H1 (cell line): Measurements from ENCODE around the gene SHPK. TPM values are rescaled to one million over a fixed set of nuclear protein-coding genes. Genes with fewer than 3 reads are reported as not detected.

Source experiments
- CTCF ChIA-PET: fragments of 300-600 bp; sonication (Branson Sonifier 250); formaldehyde crosslinking; loops from one replicate; lab custom pipeline; 2021; ENCODE audit not compliant: partially characterized antibody; lab: Charles Lee
- POLR2A ChIA-PET: fragments of 300-600 bp; sonication (Branson Sonifier 250); formaldehyde crosslinking; loops from one replicate; lab custom pipeline; 2021; ENCODE audit warnings: inconsistent platforms; ENCODE audit not compliant: partially characterized antibody; lab: Charles Lee
- DNase-seq, 2 experiments: peaks; one replicate each; pipeline versions ENCODE4 v3.0.0 to v3.0.0-alpha.2; 2010 to 2022; ENCODE audit warnings: low spot score in 2 of 2, low read depth in 1 of 2, mixed read lengths in 1 of 2
- FAIRE-seq: peaks from 2 replicates; lab custom pipeline; 2011; peaks lifted over from hg19 to GRCh38; lab: Jason Lieb, UNC
- H2AFZ ChIP-seq: 2 replicates; pipeline ENCODE4 v1.8.1; 2012; ENCODE audit warnings: low read length, inconsistent platforms
- H2AK5ac ChIP-seq: 2 replicates; pipeline ENCODE4 v1.6.1; 2013; ENCODE audit warnings: low read depth, low read length
- H2BK120ac ChIP-seq: replicated peaks from 2 replicates; pipeline ENCODE3; 2013; ENCODE audit warnings: low read depth, low read length, inconsistent platforms
- H2BK12ac ChIP-seq: 2 replicates; pipeline ENCODE4 v1.6.1; 2013; ENCODE audit warnings: low read depth, low read length
- H2BK15ac ChIP-seq: 2 replicates; pipeline ENCODE4 v1.6.1; 2013; ENCODE audit warnings: low read length
- H2BK20ac ChIP-seq: 2 replicates; pipeline ENCODE4 v1.6.1; 2013; ENCODE audit warnings: low read length
- H2BK5ac ChIP-seq: 2 replicates; pipeline ENCODE4 v1.6.1; 2013; ENCODE audit warnings: low read depth, low read length
- H3K14ac ChIP-seq: 2 replicates; pipeline ENCODE4 v1.6.1; 2013; ENCODE audit warnings: inconsistent platforms; ENCODE audit not compliant: insufficient read length
- H3K18ac ChIP-seq: 2 replicates; pipeline ENCODE4 v1.6.1; 2013; ENCODE audit warnings: low read length; ENCODE audit errors: extremely low read depth
- H3K23ac ChIP-seq: 2 replicates; pipeline ENCODE4 v1.6.1; 2013; ENCODE audit warnings: inconsistent platforms; ENCODE audit not compliant: insufficient read length
- H3K23me2 ChIP-seq: 2 replicates; pipeline ENCODE4 v1.6.1; 2013; ENCODE audit warnings: low read depth, low read length
- H3K27ac ChIP-seq: 2 replicates; pipeline ENCODE4 v1.6.1; 2011; ENCODE audit warnings: low read depth, low read length, inconsistent platforms
- H3K27me3 ChIP-seq, 4 experiments: replicated peaks in 1 of 4; 1 replicate in 1 of 4; 2 replicates in 3 of 4; pipeline versions ENCODE4 v1.6.1 to v1.8.1; 2011 to 2013; ENCODE audit warnings: low read length in 3 of 4, mild to moderate bottlenecking in 3 of 4, inconsistent platforms in 2 of 4, mixed read lengths in 2 of 4, moderate library complexity in 1 of 4; ENCODE audit not compliant: control insufficient read depth in 3 of 4, insufficient read depth in 3 of 4; ENCODE audit errors: extremely low read depth in 1 of 4
- H3K36me3 ChIP-seq, 4 experiments: 2 replicates each; pipeline versions ENCODE4 v1.6.1 to v1.8.1; 2011 to 2013; ENCODE audit warnings: mild to moderate bottlenecking in 4 of 4, low read length in 3 of 4, moderate library complexity in 2 of 4, control low read depth in 1 of 4, inconsistent platforms in 1 of 4; ENCODE audit not compliant: insufficient read depth in 4 of 4, control insufficient read depth in 2 of 4
- H3K4ac ChIP-seq: replicated peaks from 2 replicates; pipeline ENCODE3; 2013; ENCODE audit warnings: low read length, low read depth, mixed read lengths, inconsistent platforms; ENCODE audit not compliant: insufficient read length
- H3K4me1 ChIP-seq, 4 experiments: replicated peaks in 1 of 4; 1 replicate in 1 of 4; 2 replicates in 3 of 4; pipeline versions ENCODE4 v1.6.1 to v1.8.1; 2011 to 2013; ENCODE audit warnings: low read length in 3 of 4, inconsistent platforms in 2 of 4, mixed read lengths in 1 of 4; ENCODE audit not compliant: insufficient read depth in 4 of 4, control insufficient read depth in 3 of 4
- H3K4me2 ChIP-seq, 2 experiments: 2 replicates each; pipeline versions ENCODE4 v1.6.1 to v1.8.1; 2011 to 2013; ENCODE audit warnings: low read depth in 2 of 2, low read length in 2 of 2, control low read depth in 1 of 2, inconsistent platforms in 1 of 2, mild to moderate bottlenecking in 1 of 2; ENCODE audit not compliant: insufficient read depth in 1 of 2
- H3K4me3 ChIP-seq, 4 experiments: fragments of 200-600, 300-600 bp in 1 of 4; sonication (generic), shearing (Covaris generic), sonication (Bioruptor Twin) in 1 of 4; 2 replicates each; pipeline versions ENCODE4 v1.5.1 to v1.8.1; 2011 to 2016; ENCODE audit warnings: low read length in 4 of 4, low read depth in 3 of 4, control low read depth in 2 of 4, inconsistent platforms in 2 of 4, mild to moderate bottlenecking in 2 of 4, mixed read lengths in 1 of 4, moderate library complexity in 1 of 4; ENCODE audit not compliant: insufficient read depth in 2 of 4; ENCODE audit errors: extremely low read depth in 1 of 4
- H3K56ac ChIP-seq: replicated peaks from 2 replicates; pipeline ENCODE3; 2013; ENCODE audit warnings: low read depth, mild to moderate bottlenecking, mixed read lengths, low read length, inconsistent platforms; ENCODE audit not compliant: insufficient read length
- H3K79me1 ChIP-seq: 2 replicates; pipeline ENCODE4 v1.6.1; 2013; ENCODE audit warnings: low read depth, low read length, control low read depth
- H3K79me2 ChIP-seq, 2 experiments: 2 replicates each; pipeline versions ENCODE4 v1.6.1 to v1.8.1; 2012 to 2013; ENCODE audit warnings: low read length in 2 of 2, mild to moderate bottlenecking in 2 of 2, inconsistent platforms in 1 of 2; ENCODE audit not compliant: insufficient read depth in 2 of 2, control insufficient read depth in 1 of 2
- H3K9ac ChIP-seq, 4 experiments: replicated peaks in 1 of 4; 1 replicate in 1 of 4; 2 replicates in 3 of 4; pipeline versions ENCODE4 v1.6.1 to v1.8.1; 2011 to 2013; ENCODE audit warnings: low read depth in 3 of 4, low read length in 3 of 4, control low read depth in 2 of 4, mild to moderate bottlenecking in 2 of 4, moderate library complexity in 2 of 4, inconsistent platforms in 1 of 4; ENCODE audit errors: extremely low read depth in 1 of 4
- H3K9me3 ChIP-seq, 2 experiments: 2 replicates each; pipeline versions ENCODE4 v1.6.1 to v1.8.1; 2012 to 2013; ENCODE audit warnings: mild to moderate bottlenecking in 2 of 2, moderate library complexity in 2 of 2, control low read depth in 1 of 2, inconsistent platforms in 1 of 2, low read depth in 1 of 2, low read length in 1 of 2, mixed read lengths in 1 of 2; ENCODE audit not compliant: insufficient read depth in 2 of 2
- H4K20me1 ChIP-seq, 2 experiments: replicated peaks in 1 of 2; 2 replicates each; pipeline versions ENCODE3 to v1.8.1; 2011 to 2013; ENCODE audit warnings: inconsistent platforms in 2 of 2, low read length in 2 of 2, mild to moderate bottlenecking in 1 of 2; ENCODE audit not compliant: insufficient read depth in 2 of 2, control insufficient read depth in 1 of 2
- H4K5ac ChIP-seq: 2 replicates; pipeline ENCODE4 v1.6.1; 2013; ENCODE audit warnings: low read length, low read depth, mixed read lengths, inconsistent platforms; ENCODE audit not compliant: insufficient read length
- H4K8ac ChIP-seq: 2 replicates; pipeline ENCODE4 v1.8.0; 2013; ENCODE audit warnings: mild to moderate bottlenecking, moderate library complexity, low read length, inconsistent platforms; ENCODE audit not compliant: insufficient read depth; ENCODE audit errors: extremely low read depth
- H4K91ac ChIP-seq: replicated peaks from 2 replicates; pipeline ENCODE3; 2013; ENCODE audit warnings: low read length, mixed read lengths, inconsistent platforms; ENCODE audit not compliant: insufficient read length
- CHD2 ChIP-seq: IDR thresholded peaks from 2 replicates; pipeline ENCODE4 v1.6.1; 2012; ENCODE audit warnings: low read length, improper control_type of control experiment
- CTBP2 ChIP-seq: IDR thresholded peaks from 2 replicates; pipeline ENCODE4 v1.7.0; 2011; ENCODE audit warnings: borderline replicate concordance, mild to moderate bottlenecking, moderate library complexity, mixed read lengths, low read length; ENCODE audit not compliant: insufficient read depth, insufficient read length
- NANOG ChIP-seq: IDR thresholded peaks from 2 replicates; pipeline ENCODE4 v1.6.1; 2011; ENCODE audit warnings: low read length, low read depth, mild to moderate bottlenecking, inconsistent platforms; ENCODE audit not compliant: insufficient read depth, poor library complexity, severe bottlenecking
- POU5F1 ChIP-seq: IDR thresholded peaks from 2 replicates; pipeline ENCODE4 v1.6.1; 2011; ENCODE audit warnings: low read depth, mild to moderate bottlenecking, low read length, moderate library complexity
- RXRA ChIP-seq: IDR thresholded peaks from 2 replicates; pipeline ENCODE4 v1.6.1; 2011; ENCODE audit warnings: low read depth, mild to moderate bottlenecking, low read length, moderate library complexity; ENCODE audit not compliant: insufficient read depth
- TCF12 ChIP-seq: IDR thresholded peaks from 2 replicates; pipeline ENCODE4 v1.6.1; 2011; ENCODE audit warnings: low read depth, mild to moderate bottlenecking, low read length
- TEAD4 ChIP-seq: IDR thresholded peaks from 2 replicates; pipeline ENCODE4 v1.6.1; 2012; ENCODE audit warnings: low read depth, low read length, inconsistent platforms, mixed read lengths
- USF2 ChIP-seq: IDR thresholded peaks from 2 replicates; pipeline ENCODE4 v1.6.1; 2011; ENCODE audit warnings: low read length, improper control_type of control experiment
- WGBS, 2 experiments: shearing (Covaris generic) in 1 of 2; methylation state at CpG; one replicate each; pipeline versions ENCODE4 v1.1.6 to v1.1.7; 2013 to 2015; ENCODE audit warnings: low lambda C conversion rate in 2 of 2, mixed read lengths in 2 of 2, inconsistent platforms in 1 of 2, low coverage in 1 of 2, missing lambda C conversion rate in 1 of 2; ENCODE audit not compliant: insufficient replicate concordance in 2 of 2, insufficient coverage in 1 of 2, insufficient read length in 1 of 2; ENCODE audit errors: extremely low coverage in 1 of 2, missing lambda C conversion rate in 1 of 2; 5-methylcytosine and 5-hydroxymethylcytosine counted together
- polyA plus RNA-seq, 7 experiments: library from polyadenylated mRNA; depleted of rRNA in 3 of 7; stranded (reverse) in 5 of 7; unstranded in 2 of 7; fragments of >200 nt in 5 of 7; fragments of 200-250 nt in 2 of 7; gene quantifications; 1 replicate in 5 of 7; 2 replicates in 1 of 7; 4 replicates in 1 of 7; pipeline versions ENCODE4 v1.2.1 to v1.2.3, GENCODE V29; 2011 to 2013; ENCODE audit warnings: missing spikeins in 2 of 7, mixed read lengths in 2 of 7
- total RNA-seq: library from RNA; stranded (reverse); fragmentation: NEBNext Ultra II Directional; extraction: Animal tissue kit (Norgen Biotek cat#: 25700); gene quantifications from 2 replicates; pipeline ENCODE4 v1.2.1, GENCODE V29; 2021
- TF ChIP-seq, protein P1 (sequence below): IDR thresholded peaks from 2 replicates; pipeline ENCODE4 v1.6.1; 2012; ENCODE audit warnings: low read length, inconsistent platforms

The SHPK gene
- total and polyA plus RNA-seq, 2 of the 8 experiments (the other 6 are each of a cell fraction or from before 2014, with no cell fraction given): 28.6 to 36.7 TPM

GRCh38 chr17:3658784-3659449 is 22.9 kb upstream of the SHPK start:
- Histone ChIP-seq H3K23me2 (no peaks in the 10 kb centered on the region; the same call in 1 of the 2 replicates), H3K4me3 (no peak overlapping the region), H3K56ac (no peak overlapping the region), H2BK5ac (no peak overlapping the region), H2BK15ac (no peak overlapping the region), H3K27me3 (no peaks in the 10 kb centered on the region), H4K5ac (no peak overlapping the region), H3K27ac (no peak overlapping the region), H4K20me1 (peaks cover 4 to 6% of the 10 kb centered on the region in 2 experiments), H2BK12ac (no peak overlapping the region), H2AK5ac (no peak overlapping the region), H3K4ac (no peak overlapping the region), H3K4me2 (no peak overlapping the region), H2BK20ac (no peak overlapping the region), H3K14ac (no peak overlapping the region), H3K23ac (no peak overlapping the region), H4K91ac (no peak overlapping the region), H2AFZ (no peak overlapping the region), H4K8ac (no peak overlapping the region; the same call in 1 of the 2 replicates), H3K4me1 (peaks cover 0 to 3% (median 1%) of the 10 kb centered on the region in 4 experiments; a peak in 3 of 7 replicates), H3K9ac (no peak overlapping the region), H2BK120ac (no peak overlapping the region), H3K79me1 (no peaks in the 10 kb centered on the region; the same call in 1 of the 2 replicates), H3K79me2 (no peaks in the 10 kb centered on the region), H3K9me3 (no peaks in the 10 kb centered on the region), H3K18ac (no peak overlapping the region), H3K36me3 (peaks cover 0 to 6% (median 2%) of the 10 kb centered on the region in 4 experiments; a peak in 4 of 8 replicates)
- FAIRE-seq (no peak), DNase-seq (no peak)
- 89% methylated on average over 18 of the region's 22 CpGs; no CpG with 5 or more reads in 1 of the 2 experiments for WGBS, 2 experiments
- CTCF ChIA-PET: interaction anchor here (4.2 kb wide), 1 partner anchor 11 kb away, joined by 20 read pairs; no protein-coding TSS in a partner anchor
- POLR2A ChIA-PET: interaction anchor here (1.3 to 18.4 kb wide), 3 partner anchors 5 to 22 kb away, joined by 5 to 194 read pairs (median 194); partner anchors contain the start of genes CTNS, EMC6, SHPK and TAX1BP3
- no peak for TF ChIP-seq TCF12
- no peak for TF ChIP-seq NANOG
- no peak for TF ChIP-seq USF2
- TF ChIP-seq CHD2: no peak
- no peak for TF ChIP-seq POU5F1
- TF ChIP-seq, protein P1, sequence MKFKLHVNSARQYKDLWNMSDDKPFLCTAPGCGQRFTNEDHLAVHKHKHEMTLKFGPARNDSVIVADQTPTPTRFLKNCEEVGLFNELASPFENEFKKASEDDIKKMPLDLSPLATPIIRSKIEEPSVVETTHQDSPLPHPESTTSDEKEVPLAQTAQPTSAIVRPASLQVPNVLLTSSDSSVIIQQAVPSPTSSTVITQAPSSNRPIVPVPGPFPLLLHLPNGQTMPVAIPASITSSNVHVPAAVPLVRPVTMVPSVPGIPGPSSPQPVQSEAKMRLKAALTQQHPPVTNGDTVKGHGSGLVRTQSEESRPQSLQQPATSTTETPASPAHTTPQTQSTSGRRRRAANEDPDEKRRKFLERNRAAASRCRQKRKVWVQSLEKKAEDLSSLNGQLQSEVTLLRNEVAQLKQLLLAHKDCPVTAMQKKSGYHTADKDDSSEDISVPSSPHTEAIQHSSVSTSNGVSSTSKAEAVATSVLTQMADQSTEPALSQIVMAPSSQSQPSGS: no peak
- TF ChIP-seq RXRA: no peak
- TF ChIP-seq CTBP2: no peak
- no peak for TF ChIP-seq TEAD4
